ENCODE data around the gene GPX1.
A peak's percentile ranks its signal among the peaks of the same experiment; 100 is the strongest.

Gene GPX1

GRCh38 chr3:49313896-49314688, 44.1 kb downstream of the GPX1 start:
- Histone ChIP-seq H3K4me3 (replicated peaks; ENCODE audit: low read depth, low read length) (no peak overlapping the region), H3K36me3 (ENCODE audit: control insufficient read depth, insufficient read depth, low read length) (peaks cover 21% of the 10 kb centered on the region)

GRCh38 chr3:49311283-49311682, 46.9 kb downstream of the GPX1 start:
- no peak for DNase-seq (ENCODE audit: extremely low read depth, insufficient read length)
- no peak for TF ChIP-seq CTCF (IDR thresholded peaks at IDR 0.05; ENCODE audit: insufficient read depth, low read length, poor library complexity, severe bottlenecking)
- peaks cover 18% of the 10 kb centered on the region for H3K36me3 ChIP-seq (ENCODE audit: control insufficient read depth, insufficient read depth, low read length)
- no peaks in the 10 kb centered on the region for H3K27me3 ChIP-seq (replicated peaks; ENCODE audit: control insufficient read depth, insufficient read depth, low read length)
- H3K4me3 ChIP-seq (replicated peaks; ENCODE audit: low read depth, low read length): no peak overlapping the region

More at GRCh38 chr3:49313896-49314688, 44.1 kb downstream of the GPX1 start:
- no peak for TF ChIP-seq CTCF (IDR thresholded peaks at IDR 0.05; ENCODE audit: insufficient read depth, low read length, poor library complexity, severe bottlenecking)
- peak; percentile 22 for DNase-seq (ENCODE audit: extremely low read depth, insufficient read length)
- H3K27me3 ChIP-seq (replicated peaks; ENCODE audit: control insufficient read depth, insufficient read depth, low read length): no peaks in the 10 kb centered on the region

GRCh38 chr3:49310677-49311076, 47.5 kb downstream of the GPX1 start:
- no peak for DNase-seq (ENCODE audit: extremely low read depth, insufficient read length)
- no peak for TF ChIP-seq CTCF (IDR thresholded peaks at IDR 0.05; ENCODE audit: insufficient read depth, low read length, poor library complexity, severe bottlenecking)
- no peaks in the 10 kb centered on the region for H3K27me3 ChIP-seq (replicated peaks; ENCODE audit: control insufficient read depth, insufficient read depth, low read length)
- H3K4me3 ChIP-seq (replicated peaks; ENCODE audit: low read depth, low read length): no peak overlapping the region
- H3K36me3 ChIP-seq (ENCODE audit: control insufficient read depth, insufficient read depth, low read length): peaks cover 21% of the 10 kb centered on the region
